GM12891 (cell line): ENCODE results near the gene STARD13.

Experiments
- POLR2AphosphoS5 ChIP-seq: IDR thresholded peaks from 2 replicates; pipeline ENCODE4 v1.6.1; 2011; ENCODE audit warnings: low read depth, low read length, control low read depth
- TAF1 ChIP-seq: IDR thresholded peaks from 2 replicates; pipeline ENCODE4 v1.6.1; 2011; ENCODE audit warnings: low read depth, low read length, control low read depth

DNA sequence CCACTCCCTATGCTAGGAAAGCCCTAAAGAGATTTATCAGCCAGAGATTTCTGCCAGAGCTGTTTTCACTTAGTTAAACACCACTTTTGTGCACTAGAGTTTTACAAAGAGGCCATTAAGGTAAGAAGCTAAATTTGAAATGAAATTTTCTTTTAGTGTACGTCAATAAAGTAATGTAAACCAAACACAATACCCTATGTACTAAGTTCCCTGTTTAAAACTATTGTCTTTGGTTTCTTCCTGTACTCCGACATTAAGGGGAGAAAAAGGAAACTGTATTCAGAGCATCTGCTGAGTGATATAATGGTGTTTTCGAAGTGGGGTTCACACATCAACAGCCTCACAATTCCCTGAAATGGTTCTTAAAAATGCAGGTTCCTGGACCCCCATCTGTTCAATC is 40.7 kb upstream of the STARD13 start:
- TF ChIP-seq POLR2AphosphoS5 (no peak), TAF1 (no peak)
